ENCODE results near the gene ZC3H6.

The ZC3H6 gene

DNA sequence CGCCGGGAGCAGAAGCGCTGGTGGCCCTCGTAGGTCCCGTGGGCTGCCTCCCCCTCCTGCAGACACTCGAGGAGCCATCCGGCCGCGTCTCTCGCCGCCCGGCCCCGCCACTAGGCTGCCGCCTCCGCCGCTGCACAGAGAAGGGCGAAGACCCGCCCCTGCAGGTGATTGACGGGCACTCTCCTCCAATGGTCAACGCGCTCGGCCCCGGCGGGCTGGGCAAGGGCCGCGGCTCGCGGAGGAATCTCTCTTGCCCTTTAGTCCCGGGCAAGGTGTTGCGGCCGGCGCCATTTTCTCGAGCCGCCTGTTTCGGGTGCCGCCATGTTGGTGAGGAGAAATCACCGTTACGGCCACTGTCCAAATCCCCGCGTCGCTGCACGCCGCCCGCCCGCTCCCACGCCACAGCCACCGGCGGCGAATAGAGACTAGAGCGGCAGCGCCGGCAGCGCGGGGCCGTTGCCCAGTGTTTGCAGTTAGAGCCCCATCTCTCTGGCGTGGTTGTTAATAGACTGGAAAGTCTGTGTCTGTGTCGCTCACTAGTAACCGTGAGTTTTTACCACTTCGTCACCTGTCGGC, at the start of gene ZC3H6:
Gene ZC3H6 (plus strand): TSS at position 287 of the 576 bp plus-strand sequence. CDS start 398 bp downstream, outside the sequence.
- peak; percentile 99 for DNase-seq

DNA sequence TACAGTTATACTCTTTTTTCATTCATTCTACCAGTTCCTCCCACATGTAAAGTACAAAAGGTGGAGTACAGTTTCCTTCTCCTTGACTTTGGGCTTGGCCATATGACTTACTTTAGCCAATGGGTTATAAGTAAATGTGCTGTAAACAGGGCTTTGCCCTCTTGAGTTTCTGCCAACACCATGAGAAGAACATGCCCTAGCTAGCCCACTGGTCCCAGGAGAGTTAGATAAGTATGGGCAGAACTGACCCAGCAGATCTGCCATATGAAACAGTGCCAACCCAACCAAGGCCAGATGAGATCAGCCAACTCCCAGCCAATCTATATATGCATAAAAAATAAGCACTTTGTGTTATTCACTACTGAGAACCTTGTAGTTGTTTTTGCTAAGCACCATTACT, 46.0 kb upstream of the ZC3H6 start:
- DNase-seq = no peak

GRCh38 chr2:112230371-112230770, 45.0 kb upstream of the ZC3H6 start:
- DNase-seq = no peak

GRCh38 chr2:112239862-112240261, 35.5 kb upstream of the ZC3H6 start:
- DNase-seq = no peak

DNA sequence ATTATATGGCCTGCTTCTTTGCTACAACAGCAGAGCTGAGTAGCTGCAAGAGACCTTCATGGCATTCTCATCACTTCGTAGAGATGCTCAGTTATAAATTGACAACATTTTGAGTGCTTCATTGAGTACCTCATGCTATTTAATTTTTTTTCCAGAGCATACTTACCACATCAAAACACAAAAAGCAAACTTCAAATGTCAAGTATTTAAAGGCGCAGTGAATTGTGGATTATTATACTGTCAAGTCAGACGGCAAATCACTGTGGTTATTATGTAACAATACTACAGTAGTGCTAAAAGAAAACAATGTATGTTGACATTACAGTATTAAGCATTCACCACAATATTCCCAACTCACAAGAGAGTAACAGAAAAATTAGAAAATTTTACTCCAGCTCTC, 33.0 kb upstream of the ZC3H6 start:
- no peak for DNase-seq

DNA sequence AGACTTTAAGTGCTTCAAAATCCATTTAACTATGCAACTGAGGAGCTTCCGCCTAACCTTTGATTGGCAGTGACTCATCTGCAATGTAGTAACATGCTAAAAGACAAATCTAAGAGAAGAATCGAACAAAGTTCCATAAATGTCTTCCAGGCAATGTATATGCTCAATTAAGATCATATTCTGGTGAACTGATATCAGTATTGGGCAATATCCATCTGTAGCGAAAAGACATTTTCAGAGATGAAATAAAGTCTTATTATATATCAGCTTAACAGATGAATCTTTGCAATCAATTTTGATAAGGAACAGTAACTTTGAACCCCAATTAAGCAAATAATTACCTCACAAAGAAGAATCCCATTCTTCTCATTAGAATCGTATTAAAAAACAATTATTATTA, 32.2 kb upstream of the ZC3H6 start:
- no peak for DNase-seq

DNA sequence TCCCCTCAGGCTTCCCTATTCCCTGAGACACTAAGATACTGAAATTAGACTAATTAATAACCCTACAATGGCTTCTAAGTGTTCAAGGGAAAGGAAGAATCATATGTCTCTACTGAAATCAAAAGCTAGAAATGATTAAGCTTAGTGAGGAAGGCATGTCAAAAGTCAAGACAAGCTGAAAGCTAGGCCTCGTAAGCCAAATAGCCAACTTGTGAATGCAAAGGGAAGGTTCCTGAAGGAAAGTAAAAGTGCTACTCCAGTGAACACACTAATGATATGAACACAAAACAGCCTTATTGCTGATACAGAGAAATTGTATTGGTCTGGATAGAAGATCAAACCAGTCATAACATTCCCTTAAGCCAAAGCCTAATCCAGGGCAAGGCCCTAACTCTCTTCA, 30.5 kb upstream of the ZC3H6 start:
- no peak for DNase-seq

- no peak for DNase-seq
Measured at GRCh38 chr2:112251271-112251670, 24.1 kb upstream of the ZC3H6 start.

GRCh38 chr2:112253261-112253815, 22.1 kb upstream of the ZC3H6 start:
- no peak for DNase-seq

GRCh38 chr2:112254466-112255240, 20.7 kb upstream of the ZC3H6 start, which contains the start of gene ZC3H8:
Gene ZC3H8 (minus strand): TSS chr2:112255042. CDS start chr2:112254981, 61 bp downstream.
- DNase-seq = peak; percentile 95

GRCh38 chr2:112255875-112256274, 19.5 kb upstream of the ZC3H6 start:
- DNase-seq = no peak

GRCh38 chr2:112256654-112257053, 18.7 kb upstream of the ZC3H6 start:
- no peak for DNase-seq

DNA sequence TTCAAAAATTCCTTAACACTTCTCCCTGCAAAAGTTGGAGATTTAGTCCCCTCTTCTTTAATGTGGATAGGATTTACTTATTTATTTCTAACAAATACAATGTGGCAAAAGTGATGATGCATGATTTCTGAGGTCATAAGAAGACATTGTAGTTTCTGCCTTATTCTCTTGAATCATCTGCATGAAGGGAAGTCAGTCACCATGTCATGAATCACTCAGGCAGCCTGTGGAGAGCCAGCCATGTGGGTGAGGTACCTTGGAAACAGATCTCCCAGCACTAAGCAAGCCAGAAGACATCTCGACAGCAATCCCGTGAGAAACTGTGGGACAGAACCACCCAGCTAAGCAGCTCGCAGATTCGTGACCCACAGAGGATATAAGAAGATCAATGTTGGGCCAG, 17.8 kb upstream of the ZC3H6 start:
- DNase-seq = no peak

GRCh38 chr2:112259509-112260294, 15.7 kb upstream of the ZC3H6 start:
- peak; percentile 78 for DNase-seq

DNA sequence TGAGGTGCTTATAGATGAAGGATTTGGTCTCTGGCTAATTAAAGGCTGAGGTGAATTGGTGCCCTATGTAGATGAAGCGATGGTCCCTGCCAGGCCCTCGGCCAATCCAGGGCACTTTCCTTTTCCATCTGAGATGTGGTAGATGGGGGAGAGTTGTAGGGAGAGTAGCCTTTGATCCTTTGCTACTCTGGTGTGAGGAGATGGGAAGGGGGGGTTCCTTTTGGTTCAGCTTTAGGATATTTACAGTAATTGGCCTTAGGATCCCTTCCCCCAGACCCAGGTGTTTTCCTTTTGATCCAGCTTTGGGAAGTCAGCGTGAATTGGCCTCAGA, 15.1 kb upstream of the ZC3H6 start:
- DNase-seq = no peak

DNA sequence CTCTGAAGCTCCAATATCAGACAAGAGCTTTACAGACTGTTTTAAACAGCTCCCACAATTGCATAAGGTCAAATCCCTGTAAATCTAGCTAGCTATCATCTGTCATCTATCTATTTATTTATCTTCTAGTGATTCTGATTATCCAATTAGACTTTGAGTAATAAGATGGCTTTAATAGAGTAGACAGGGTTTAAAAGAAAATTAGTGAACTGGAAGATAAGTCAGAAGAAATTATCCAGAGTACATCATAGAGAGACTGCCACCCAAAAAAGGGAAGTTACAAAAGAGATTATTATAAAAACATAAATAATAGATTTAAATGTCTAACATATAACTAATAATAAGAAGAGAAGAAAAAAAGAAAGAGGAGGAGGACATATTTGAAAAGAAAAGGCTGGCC, 12.5 kb upstream of the ZC3H6 start:
- DNase-seq = no peak

DNA sequence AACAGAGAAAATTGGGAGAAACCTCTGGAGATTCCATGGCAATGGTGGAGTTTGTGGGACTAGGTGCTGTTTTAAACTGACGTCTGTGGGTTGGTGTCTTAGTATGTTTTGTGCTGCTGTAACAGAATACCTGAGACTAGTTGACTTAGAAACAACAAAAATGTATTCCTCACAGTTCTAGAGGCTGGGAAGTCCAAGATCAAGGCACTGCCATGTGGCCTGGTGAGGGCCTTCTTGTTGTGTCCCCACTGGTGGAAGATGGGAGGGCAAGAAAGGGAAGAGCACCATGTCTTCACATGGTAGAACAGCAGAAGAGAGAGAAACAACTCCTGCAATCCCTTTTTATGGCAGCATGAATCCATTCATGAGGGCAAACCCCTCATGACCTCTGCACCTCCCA, 6.8 kb upstream of the ZC3H6 start:
- DNase-seq = no peak

DNA sequence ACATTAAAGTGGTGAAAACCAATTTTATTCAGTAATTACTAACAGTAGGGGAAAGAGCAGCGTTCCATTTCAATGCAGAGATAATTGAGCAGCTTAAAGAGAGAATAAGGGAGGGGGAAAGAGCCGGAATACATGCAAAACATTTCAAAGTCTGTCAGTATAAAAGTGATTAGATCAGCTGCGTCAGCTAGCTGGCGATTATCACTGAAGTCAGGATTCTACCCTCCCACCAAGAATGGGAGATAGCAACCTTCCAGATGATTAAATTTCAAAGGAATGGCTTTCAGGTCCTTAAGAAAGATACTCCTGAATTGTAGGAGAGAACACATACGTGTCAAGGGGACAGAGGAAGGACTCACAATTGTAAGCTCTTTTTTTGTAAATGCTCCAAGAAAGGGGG, 2.7 kb upstream of the ZC3H6 start:
- no peak for DNase-seq

GRCh38 chr2:112273349-112273748, 2.0 kb upstream of the ZC3H6 start:
- no peak for DNase-seq

GRCh38 chr2:112275887-112276773, 733 bp downstream of the ZC3H6 start:
- peak; percentile 74 for DNase-seq

DNA sequence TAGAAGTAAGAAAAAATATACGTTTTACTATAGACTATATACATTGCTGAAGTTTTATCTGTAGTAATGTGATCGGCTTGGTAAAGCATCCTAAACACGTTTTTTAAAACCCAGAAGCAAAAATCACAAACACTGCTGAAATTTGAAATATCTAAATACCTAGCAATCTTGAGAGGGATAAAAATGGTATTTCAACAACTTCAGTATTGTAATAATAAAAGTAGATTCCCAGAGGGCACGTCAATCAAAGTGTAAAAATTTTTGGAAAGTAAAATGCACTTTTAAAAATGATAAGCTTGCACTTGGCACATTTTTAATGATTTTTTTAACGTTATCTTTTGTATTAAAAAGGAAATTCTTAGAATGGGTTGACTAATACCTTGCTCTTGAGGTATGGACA, 1.6 kb downstream of the ZC3H6 start:
- no peak for DNase-seq

DNA sequence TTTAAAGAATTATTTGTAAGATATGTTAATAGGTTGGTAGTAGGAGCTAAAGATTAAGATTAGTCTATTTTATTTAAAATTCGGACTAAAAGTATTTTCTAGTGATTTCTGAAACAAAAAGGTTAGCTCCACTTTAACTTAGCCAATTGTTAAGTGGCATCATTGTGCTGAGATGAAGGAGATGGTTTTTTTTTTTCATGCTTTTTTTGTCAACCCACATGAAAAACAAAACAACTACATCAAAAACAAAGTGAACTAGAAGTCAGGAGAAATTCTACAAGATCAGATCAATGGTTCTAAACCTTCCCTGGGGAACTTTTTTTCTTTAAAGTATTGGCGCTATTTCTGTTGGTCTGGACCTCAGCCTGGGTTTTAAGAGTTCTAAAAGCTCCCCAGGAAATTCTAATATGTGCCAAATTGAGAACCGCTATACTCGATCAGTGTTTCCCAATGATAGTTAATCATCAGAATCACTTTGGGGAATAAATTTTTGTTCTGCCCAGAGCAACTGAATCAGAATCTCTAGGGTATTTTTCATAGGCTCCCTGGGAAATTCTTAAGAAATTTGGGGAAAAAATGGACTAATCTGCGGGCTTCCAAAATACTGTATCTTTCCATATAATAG, 2.3 kb downstream of the ZC3H6 start:
- no peak for DNase-seq
